GM08714 (cell line): ENCODE results near the gene TNNI2.
"Not testable (repeated sequence)": the region's sequence is repeated elsewhere in the genome, so short reads cannot be mapped to it uniquely, and the experiment has no call there.

Experiments used
- H3K4me3 ChIP-seq: fragments of 200-500 bp; sonication (Bioruptor generic); 2 replicates; pipeline ENCODE4 v1.5.1; 2014; ENCODE audit warnings: mild to moderate bottlenecking, low read length, inconsistent platforms
- ZNF274 ChIP-seq: IDR thresholded peaks from 2 replicates; pipeline ENCODE4 v1.6.1; 2012; ENCODE audit warnings: mild to moderate bottlenecking, low read depth, low read length

TNNI2 gene

DNA sequence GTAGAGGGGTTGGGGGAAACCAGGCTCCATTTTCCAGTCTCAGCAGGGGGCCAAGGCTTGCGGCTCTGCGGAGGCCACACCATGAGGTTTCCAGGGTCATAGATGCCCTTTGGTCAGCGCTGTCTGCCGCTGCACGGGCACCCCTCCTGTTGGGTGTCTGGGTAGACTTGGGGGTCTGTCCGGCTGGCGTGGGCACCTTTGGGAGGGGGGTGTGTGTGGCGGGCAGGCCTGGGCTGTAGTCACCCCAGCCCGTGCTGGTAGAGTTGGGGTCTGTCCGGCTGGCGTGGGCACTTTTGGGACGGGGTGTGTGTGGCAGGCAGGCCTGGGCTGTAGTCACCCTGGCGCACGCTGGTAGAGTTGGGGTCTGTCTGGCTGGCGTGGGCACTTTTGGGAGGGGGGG is 32.8 kb downstream of the TNNI2 start:
- no peak for TF ChIP-seq ZNF274
- no peak overlapping the region for H3K4me3 ChIP-seq

DNA sequence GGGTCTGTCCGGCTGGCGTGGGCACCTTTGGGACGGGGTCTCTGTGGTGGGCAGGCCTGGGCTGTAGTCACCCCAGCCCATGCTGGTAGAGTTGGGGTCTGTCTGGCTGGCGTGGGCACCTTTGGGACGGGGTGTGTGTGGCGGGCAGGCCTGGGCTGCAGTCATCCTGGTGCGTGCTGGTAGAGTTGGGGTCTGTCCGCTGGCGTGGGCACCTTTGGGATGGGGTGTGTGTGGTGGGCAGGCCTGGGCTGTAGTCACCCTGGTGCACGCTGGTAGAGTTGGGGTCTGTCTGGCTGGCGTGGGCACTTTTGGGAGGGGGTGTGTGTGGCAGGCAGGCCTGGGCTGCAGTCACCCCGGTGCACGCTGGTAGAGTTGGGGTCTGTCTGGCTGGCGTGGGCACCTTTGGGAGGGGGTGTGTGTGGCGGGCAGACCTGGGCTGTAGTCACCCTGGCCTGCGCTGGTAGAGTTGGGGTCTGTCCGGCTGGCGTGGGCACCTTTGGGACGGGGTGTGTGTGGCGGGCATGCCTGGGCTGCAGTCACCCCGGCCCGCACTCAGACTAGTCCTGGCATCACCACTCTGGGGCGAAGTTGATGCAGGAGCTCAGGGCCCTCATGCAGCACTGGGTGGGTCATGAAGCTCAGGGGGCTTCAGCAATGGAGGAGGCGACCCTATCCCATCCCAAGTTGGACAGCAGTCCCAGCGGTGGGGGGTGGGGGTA is 33.6 kb downstream of the TNNI2 start:
- no peak for TF ChIP-seq ZNF274
- H3K4me3 ChIP-seq = no peak overlapping the region

- no peak for TF ChIP-seq ZNF274
- no peak overlapping the region for H3K4me3 ChIP-seq
Measured at GRCh38 chr11:1873048-1873812, 34.4 kb downstream of the TNNI2 start.

- not testable (repeated sequence) for H3K4me3 ChIP-seq
Measured at GRCh38 chr11:1873813-1874150, 35.0 kb downstream of the TNNI2 start.

GRCh38 chr11:1874441-1875092 is 35.8 kb downstream of the TNNI2 start:
- H3K4me3 ChIP-seq = not testable (repeated sequence)

GRCh38 chr11:1875093-1875850 is 36.5 kb downstream of the TNNI2 start:
- H3K4me3 ChIP-seq = no peak overlapping the region

GRCh38 chr11:1875851-1876301 is 37.1 kb downstream of the TNNI2 start:
- not testable (repeated sequence) for H3K4me3 ChIP-seq

More at GRCh38 chr11:1875093-1875850, 36.5 kb downstream of the TNNI2 start:
- no peak for TF ChIP-seq ZNF274

DNA sequence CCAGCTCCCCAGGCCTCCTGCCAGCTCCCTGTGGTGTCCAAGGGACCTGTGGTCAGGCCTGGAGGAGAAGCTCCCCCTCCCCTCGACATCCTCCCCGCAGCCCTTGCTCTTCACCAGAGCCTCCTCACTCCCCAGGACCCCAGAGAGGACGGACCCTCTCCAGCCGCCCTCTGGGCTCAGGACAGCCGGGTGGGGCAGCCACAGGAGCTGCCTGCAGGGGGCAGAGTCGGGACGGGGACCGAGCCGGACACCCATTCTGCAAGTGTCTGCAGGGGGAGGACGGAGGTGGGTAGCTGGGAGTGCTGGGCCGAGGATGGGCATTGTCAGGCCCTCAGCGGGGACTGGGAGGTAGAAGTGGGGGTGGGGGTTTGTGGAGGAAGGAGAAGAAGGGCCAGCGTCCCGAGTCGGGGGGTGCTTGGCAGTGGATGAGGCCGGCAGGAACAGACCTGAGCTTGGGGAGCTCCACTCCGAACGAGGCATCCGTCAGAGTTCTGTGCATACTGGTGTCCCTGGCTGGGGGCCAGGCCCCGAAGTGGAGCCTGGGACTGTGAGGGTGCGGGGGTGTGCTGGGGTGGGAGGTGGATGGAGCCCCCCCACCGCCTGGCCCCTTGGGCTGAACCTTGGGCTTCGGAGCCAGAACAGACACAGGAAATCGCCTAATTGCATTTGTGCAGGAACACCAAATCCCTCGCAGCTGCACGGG is 37.7 kb downstream of the TNNI2 start:
- no peak overlapping the region for H3K4me3 ChIP-seq

DNA sequence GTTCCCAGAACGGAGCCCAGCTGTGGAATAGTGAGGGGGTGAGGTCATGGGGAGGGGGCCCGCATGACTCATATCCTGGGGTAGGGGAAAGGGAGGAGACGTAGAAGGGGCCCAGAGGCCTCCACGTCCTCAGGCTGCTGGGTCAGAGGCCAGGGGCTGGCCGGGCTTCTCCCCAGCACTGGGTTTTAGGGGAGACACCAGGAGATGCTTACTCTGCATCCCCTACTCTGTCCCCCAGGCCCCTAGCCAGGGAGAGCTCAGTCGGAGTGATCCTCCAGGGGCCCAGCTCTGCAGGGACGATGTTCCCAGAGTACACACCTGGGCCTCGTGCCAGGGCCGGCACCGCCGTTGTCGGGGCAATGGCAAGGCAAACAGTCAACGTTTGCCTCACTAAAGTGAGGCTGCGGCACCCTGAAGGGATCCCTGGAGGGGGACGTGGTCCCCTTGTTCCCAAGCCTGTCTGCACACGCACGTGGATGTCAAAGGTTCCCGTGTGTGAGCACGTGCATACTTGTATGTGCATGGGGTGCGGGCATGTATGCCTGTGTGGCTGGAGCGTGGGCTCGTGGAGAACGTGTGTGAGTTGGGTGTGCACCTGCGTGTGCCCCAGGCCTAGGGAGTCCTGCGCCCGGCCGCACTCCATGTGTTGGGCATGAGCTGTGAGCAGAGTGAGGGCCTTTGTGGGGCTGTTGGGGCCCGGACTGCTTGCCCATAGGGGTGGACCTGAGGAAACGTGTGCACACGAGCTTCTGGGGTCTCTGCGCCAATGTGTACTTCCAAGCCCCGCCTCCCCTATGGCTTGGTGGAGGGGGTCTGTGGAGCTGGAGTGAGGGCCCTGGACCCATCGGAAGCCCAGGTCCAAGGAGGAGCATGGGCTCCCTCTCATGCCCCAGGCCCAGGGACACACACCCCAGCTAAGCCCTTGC is 38.7 kb downstream of the TNNI2 start:
- TF ChIP-seq ZNF274 = no peak
- no peak overlapping the region for H3K4me3 ChIP-seq

More for the DNA sequence above, 37.7 kb downstream of the TNNI2 start:
- no peak for TF ChIP-seq ZNF274

DNA sequence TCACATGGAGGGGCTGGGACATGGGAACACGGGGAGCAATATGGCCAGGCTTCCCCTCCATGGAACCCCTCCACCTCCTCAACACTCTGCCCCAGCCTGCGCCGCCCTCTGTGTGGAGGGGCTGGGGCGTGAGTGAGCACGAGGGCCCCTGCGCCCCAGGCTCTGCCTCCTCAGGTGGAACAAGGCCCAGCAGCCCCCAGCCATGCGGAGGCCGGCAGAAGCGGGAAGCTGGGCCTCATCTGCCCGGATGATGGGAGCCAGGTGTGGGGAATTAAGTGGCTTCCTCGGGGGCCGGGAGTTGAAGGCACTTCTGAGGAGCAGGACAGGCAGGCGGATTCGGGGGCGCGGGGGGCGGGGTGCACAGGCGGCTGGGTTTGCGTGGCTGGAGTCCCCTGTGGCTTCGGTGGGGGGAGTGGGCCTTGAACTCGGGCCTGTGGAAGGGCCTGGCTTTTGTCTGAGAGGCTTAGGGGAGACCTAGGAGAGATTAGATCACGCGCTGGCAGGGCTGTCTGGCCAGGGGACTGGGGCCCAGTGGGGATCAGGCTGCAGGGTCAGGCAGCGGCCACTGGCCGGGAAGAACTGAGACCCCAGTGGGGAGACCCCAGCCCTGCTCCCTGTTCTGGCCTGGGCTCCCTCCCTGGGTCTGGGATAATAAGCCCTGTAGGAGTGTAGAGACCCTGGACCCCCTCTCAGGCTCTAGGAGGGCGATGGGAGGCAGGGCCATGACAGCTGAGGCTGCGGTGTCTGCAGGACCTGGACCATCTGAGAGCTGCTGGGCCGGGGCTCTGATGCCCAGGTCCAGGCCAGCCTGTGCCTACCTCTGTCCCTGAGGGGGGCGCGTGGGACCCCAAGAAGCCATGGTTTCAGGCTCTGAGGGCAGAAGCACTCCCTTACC is 39.6 kb downstream of the TNNI2 start:
- TF ChIP-seq ZNF274 = no peak
- no peak overlapping the region for H3K4me3 ChIP-seq

- no peak overlapping the region for H3K4me3 ChIP-seq
- no peak for TF ChIP-seq ZNF274
Measured at GRCh38 chr11:1879342-1879940, 40.7 kb downstream of the TNNI2 start.
